Fibroblast of pulmonary artery (primary cell): Measurements from ENCODE around the gene SLC26A11.
"Not testable (repeated sequence)": the region's sequence is repeated elsewhere in the genome, so short reads cannot be mapped to it uniquely, and the experiment has no call there.

Experiments used
- DNase-seq: peaks from one replicate; pipeline ENCODE4 v3.0.0-alpha.2; 2010; ENCODE audit warnings: low read depth
- H3K4me3 ChIP-seq: replicated peaks from 2 replicates; pipeline ENCODE4 v1.5.1; 2011; ENCODE audit warnings: low read depth, mild to moderate bottlenecking, control low read depth, low read length, moderate library complexity
- TF ChIP-seq, protein P1 (sequence below): IDR thresholded peaks from 2 replicates; pipeline ENCODE4 v1.5.1; 2011; ENCODE audit warnings: mild to moderate bottlenecking, control low read depth, low read length, inconsistent platforms; ENCODE audit errors: missing control alignments

Gene SLC26A11

DNA sequence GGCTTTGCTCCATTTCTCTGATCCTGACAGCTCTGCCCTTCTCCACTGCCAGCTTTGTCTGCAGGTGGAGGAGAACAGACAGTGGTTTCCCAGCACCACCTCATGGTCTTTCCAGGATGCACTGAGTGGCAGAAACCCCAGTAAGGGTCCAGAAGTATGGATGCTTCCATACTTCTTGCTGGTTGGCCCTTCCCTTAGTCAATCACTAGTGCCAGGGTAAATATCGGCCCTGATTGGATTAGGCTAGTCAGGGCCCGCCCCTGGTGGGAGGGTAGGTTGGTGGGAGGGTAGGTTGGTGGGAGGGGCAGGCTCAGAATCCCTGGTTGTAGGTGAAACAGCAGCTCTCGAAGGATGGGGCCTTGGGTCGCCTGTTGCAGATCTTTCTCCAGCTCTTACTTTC, 50.6 kb downstream of the SLC26A11 start:
- H3K4me3 ChIP-seq = no peak overlapping the region
- TF ChIP-seq, protein P1, sequence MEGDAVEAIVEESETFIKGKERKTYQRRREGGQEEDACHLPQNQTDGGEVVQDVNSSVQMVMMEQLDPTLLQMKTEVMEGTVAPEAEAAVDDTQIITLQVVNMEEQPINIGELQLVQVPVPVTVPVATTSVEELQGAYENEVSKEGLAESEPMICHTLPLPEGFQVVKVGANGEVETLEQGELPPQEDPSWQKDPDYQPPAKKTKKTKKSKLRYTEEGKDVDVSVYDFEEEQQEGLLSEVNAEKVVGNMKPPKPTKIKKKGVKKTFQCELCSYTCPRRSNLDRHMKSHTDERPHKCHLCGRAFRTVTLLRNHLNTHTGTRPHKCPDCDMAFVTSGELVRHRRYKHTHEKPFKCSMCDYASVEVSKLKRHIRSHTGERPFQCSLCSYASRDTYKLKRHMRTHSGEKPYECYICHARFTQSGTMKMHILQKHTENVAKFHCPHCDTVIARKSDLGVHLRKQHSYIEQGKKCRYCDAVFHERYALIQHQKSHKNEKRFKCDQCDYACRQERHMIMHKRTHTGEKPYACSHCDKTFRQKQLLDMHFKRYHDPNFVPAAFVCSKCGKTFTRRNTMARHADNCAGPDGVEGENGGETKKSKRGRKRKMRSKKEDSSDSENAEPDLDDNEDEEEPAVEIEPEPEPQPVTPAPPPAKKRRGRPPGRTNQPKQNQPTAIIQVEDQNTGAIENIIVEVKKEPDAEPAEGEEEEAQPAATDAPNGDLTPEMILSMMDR = no peak
- DNase-seq = peak; percentile 30

DNA sequence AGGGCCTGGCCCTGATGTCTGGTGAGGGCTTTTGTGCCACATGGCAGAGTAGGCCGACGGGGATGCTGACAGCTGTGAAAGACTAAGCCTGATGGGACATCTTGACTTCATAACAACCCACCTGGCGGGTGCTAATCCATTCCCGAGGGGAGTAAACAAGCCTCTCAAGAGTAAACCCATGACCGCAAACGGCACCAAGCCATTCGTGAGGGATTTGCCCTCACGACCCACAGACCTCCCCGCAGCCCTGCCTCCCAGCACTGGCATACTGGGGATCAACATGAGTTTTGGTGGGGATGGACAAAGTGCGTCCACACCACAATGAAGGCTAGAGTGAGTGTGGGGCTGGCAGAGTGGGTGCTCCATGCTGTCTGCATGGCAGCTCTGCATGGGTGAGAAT, 52.1 kb downstream of the SLC26A11 start:
- no peak for DNase-seq
- H3K4me3 ChIP-seq = no peak overlapping the region
- TF ChIP-seq, protein P1 = no peak

DNA sequence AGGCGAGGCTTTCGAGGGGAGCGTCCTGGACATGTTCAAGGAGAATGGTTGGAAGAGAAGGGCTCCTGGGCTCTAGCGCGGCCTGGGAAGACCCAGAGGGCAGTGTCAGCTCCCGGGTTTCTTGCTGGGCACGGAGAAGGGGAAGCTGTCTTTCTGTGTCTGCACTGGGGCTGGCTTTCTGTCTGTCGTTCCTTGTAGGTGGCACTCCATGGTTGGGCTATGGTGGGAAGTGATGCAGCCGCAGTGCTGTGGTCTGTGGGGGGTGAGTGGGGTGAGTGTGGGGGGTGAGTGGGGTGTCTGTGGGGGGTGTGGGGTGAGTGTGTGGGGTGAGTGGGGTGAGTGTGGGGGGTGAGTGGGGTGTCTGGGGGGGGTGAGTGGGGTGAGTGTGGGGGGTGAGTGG, 54.1 kb downstream of the SLC26A11 start:
- no peak overlapping the region for H3K4me3 ChIP-seq
- no peak for DNase-seq
- TF ChIP-seq, protein P1 = no peak

DNA sequence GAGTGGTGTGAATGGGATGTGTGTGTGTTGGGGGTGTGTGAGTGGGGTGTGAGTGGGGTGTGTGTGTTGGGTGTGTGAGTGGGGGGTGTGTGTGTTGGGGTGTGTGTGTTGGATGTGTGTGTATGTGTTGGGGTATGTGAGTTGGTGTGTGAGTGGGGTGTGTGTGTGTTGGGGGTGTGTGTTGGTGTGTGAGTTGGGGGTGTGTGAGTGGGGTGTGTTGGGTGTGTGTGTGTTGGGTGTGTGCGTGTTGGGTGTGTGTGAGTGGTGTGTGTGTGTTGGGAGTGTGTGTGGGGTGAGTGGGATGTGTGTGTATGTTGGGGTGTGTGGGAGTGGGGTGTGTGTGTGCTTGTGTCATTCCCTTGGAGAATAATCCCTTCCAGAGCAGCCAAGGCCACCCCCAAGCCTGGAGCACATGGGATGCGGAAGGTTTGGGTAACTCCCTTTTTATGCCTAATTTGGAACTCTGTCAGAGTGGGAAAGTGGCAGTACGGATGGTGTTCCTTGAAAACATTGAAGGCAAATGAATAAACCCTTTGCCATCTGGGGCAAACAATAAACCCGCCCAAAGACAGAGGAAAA, 54.7 kb downstream of the SLC26A11 start:
- TF ChIP-seq, protein P1 = no peak
- H3K4me3 ChIP-seq = no peak overlapping the region
- DNase-seq = no peak

DNA sequence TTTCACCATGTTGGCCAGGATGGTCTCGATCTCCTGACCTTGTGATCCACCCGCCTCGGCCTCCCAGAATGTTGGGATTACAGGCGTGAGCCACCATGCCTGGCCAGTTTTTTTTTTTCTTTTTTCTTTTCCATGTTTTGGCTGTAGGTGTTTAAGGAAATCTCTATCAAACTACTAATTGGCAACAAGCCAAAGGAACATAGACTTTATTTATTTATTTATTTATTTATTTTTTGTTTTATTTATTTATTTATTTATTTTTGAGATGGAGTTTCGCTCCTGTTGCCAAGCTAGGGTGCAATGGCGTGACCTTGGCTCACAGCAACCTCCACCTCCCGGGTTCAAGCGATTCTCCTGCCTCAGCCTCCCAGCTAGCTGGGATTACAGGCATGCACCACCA, 55.6 kb downstream of the SLC26A11 start:
- H3K4me3 ChIP-seq, DNase-seq: not testable (repeated sequence)

DNA sequence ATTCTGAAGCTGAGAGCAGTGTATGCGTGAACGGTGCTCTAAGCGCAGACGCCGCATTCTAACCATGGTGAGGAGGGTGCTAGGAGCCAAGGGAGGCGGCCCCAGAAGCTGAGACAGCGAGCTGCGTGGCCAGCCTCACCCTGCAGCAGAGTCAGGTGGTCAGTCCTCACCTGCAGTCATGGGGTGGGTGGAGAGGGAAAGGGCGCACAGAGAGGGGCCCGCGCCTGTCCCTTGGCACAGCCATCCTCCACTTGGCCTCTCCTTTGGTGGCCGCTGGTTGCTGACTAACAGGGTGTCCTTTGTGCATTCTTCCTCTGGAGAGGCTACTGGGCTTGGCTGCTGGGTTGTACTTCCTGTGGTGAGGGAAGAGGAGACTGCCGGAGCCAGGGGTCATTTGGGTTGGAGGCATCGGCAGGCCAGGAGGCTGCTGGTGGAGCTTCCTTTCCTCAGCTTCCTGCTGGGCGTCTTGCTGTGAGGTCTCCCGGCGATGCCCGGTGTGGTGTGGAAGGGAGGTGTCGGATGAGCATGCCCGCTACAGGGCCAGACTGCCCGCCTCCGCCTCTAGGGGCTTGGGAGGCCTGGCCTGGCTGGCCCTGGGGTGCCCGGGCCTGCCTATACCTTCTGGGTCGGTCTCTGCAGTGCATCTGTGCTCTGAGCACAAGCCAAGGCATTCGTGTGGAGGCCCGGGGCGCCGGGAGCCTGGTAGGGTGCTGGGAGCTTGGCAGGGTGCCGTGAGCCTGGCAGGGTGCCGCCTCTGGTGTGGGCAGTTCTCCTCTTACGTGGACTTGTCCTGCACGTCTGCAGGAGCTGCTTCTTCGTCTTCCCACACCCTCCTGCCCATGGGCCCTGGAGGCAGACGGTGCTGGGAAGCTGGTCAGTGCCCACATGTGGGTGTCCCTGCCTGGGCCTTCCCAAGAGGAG, 57.8 kb downstream of the SLC26A11 start:
- no peak for DNase-seq
- no peak overlapping the region for H3K4me3 ChIP-seq
- TF ChIP-seq, protein P1 = no peak

DNA sequence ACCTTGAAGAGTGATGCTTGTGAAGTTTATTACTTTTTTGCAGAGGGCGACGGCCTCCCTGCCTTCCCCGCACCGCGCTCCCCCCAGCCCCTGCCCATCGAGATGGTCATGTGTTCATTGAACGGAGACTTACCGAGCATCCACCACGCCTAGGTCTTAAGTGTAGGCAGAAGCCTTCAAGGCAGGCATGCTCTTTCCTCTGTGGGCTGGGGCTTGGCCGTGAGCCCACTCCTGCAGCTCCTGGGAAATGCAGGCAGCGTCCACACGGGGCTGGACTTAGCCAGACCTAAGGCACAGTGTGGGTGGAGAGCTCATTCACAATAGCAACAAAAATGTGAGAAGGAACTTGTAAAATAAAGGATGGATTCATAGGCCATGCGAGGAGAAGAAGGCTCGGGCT, 59.7 kb downstream of the SLC26A11 start:
- H3K4me3 ChIP-seq = no peak overlapping the region
- TF ChIP-seq, protein P1 = peak; percentile 23
- DNase-seq = peak; percentile 93
